NCI-H2029 treated with DMSO at 0.1 percent for 48 hours (cell line): ENCODE data around the gene SESN2.

Experiments used
- DNase-seq: peaks from one replicate; lab custom pipeline; 2025; lab: John Stamatoyannopoulos, UW

Gene SESN2

GRCh38 chr1:28259252-28259933 is at the start of gene SESN2:
Gene SESN2 (plus strand): TSS chr1:28259518. CDS start chr1:28259848, 330 bp downstream.
- peak; percentile 42 for DNase-seq

DNA sequence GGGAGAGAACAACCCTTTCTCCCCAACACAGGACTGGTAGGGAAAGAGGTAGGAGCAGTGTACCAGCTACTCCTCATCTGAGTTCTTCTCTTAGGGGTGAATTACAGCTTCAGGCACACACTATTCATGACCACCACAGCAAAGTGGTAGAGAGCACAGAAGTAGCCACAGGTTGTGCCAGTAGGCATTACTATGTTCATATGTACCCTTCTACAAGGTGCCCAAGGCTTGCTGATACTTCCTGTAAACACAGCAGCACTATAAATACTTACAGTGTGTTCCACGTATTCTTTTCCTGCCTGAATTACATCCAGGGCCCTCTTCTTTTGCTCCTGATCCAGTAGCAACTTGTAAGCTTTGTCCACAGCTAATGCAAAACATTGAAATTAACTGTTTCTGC is 49.6 kb upstream of the SESN2 start:
- DNase-seq, result no peak

DNA sequence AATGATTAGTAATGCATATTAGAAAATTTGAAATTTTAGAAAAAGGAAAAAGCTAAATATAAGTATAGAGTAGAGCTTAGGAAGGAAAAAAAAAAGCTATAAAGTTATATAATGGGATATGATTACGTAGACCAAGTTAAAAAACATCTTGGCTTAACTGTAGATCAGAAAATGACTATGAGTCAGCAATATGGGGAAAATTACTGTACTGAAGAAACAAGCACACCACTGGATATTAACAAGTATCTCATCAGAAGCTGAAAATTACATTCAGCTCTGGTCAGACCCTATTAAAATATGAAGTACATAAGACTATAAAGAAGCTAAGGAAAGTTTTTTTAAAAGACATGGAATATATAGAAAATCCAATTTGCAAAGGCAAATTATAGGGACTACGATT is 46.0 kb upstream of the SESN2 start:
- no peak for DNase-seq

DNA sequence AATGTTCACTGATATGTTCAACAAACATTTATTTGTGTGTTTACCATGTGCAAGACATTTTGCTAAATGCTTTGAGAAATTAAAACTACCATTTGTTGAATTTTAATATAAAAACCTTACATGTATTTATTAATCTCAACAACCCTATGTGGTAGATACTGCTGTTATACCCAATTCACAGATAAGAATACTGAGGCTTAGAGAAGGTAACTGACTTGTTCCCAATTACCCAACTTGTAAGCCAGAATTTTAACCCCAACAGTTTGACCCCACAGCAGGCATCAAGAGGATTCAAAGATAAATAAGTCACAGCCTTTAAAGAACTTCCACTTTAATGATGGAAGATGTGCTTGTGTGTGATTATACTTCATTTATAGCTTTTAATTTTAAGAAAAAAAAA is 30.2 kb upstream of the SESN2 start:
- no peak for DNase-seq

GRCh38 chr1:28229996-28230395 is 29.3 kb upstream of the SESN2 start:
- no peak for DNase-seq

GRCh38 chr1:28232558-28233263 is 26.6 kb upstream of the SESN2 start, which contains the start of gene DNAJC8:
Gene DNAJC8 (minus strand): TSS chr1:28233029. CDS start chr1:28232998, 31 bp downstream.
- peak; percentile 45 for DNase-seq

DNA sequence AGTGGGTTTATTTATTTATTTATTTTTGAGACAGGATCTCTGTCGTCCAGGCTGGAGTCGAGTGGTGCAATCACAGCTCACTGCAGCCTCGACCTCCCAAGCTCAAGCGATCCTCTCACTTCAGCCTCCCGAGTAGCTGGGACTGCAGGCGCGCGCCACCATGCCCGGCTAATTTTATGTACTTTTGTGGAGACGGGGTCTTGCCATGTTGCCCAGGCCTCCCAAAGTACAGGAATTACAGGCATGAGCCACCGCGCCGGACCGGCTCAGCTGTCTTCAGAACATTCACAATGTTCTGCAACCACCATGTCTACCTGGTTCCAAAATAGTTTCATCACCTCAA is 26.1 kb upstream of the SESN2 start:
- DNase-seq, result no peak

- DNase-seq, result peak; percentile 88
Measured at GRCh38 chr1:28235755-28236655, 23.3 kb upstream of the SESN2 start, which contains the start of gene ATP5IF1. Gene ATP5IF1 (plus strand): TSS chr1:28236124. CDS start chr1:28236184, 60 bp downstream.

GRCh38 chr1:28236656-28237322 is 22.5 kb upstream of the SESN2 start:
- no peak for DNase-seq

- DNase-seq, result no peak
Measured at GRCh38 chr1:28239004-28239403, 20.3 kb upstream of the SESN2 start.

DNA sequence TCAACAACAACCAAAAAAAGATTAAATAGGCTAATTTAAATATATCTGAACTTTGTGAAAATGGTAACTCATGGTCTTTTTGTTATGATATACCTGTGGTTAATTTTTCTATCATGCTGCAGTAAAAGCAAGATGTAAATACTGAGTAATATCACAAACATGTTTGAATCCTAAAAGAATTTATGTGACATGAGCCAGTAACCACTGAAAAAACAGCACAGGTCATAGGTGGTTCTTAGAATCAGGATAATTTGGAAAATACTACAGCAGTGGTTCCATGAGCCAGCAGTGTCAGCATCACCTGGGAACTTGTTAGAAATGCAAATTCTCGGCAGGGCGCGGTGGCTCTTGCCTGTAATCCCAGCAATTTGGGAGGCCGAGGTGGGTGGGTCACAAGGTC is 19.3 kb upstream of the SESN2 start:
- DNase-seq, result no peak

DNA sequence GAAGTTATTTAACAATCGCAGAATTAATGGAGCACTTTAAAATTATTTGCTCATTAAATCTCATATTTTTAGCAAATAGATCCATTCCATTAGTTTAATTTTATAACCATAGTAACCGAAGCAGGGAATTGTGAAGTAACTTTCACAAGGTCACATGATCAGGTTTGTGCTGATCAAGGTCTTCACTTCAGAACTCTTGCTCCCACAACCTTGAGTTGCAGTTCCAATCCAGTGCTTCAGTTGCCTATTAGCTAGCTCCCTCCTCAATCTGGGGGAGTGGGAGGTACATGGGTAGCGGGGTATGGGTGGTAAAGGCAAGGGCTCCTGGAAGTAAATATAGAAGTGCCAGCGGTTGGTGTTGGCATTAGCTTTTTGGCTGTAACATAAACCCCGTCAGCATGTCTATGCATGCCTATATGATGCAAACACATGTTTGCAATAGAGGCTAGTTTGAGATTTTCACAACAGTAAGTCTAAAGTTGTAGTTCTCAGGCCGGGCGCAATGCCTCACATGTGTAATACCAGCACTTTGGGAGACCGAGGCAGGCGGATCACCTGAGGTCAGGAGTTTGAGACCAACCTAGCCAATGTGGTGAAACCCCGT is 17.6 kb upstream of the SESN2 start:
- DNase-seq, result no peak

DNA sequence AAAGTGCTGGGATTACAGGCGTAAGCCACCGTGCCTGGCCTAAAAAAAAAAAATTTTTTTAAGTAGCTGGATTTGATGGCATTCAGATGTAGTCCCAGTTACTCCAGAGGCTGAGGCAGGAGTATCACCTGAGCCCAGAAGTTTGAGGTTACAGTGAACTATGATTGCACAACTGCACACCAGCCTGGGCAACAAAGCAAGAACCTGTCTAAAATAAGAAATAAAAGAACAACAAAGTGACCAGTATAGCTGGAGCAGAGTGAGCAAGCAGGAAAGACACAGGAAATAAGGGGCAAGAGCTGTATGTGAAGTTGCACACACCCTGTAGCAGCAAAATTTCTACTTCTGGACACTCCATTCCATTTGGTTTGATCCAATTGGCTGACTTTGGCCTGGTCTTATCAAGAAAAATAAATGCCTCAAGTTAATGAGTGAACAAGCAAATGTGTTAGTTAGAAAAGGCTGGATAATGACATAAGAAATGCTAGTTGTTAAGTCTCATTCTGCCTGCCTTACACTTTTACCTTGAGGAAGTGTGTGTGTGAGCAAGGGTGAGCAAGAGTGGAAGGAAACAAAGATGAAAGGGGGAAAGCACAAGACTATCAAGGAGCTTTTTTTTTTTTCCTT is 15.5 kb upstream of the SESN2 start:
- no peak for DNase-seq

DNA sequence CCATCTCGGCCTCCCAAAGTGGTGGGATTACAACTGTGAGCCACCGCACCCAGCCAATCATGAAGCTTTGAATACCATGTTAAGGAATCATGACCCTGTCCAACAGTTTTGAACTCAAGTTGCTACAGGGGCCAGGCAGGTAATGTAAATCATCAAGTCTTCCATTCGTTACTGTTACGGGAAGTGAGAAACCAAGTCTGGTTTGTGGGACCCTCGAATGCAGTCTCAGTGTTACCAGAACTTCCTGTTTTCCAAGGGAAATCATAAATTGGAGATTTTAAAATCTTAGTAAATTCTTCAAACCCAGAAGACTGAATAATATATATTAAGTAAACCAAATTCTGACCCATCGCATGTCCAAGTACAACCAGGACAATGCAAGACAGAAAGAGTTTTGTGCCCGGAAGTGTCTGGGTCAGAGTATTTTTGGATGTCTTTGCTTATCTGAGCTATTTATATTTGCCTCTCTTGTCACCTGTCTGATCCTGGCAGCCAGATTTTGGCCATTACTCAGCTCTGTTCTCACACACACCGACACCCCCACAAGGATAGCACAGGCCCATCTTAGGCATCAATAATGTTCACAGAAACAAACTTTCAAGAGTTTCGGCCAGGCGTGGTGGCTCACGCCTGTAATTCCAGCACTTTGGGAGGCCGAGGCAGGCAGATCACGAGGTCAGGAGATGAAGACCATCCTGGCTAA is 14.6 kb upstream of the SESN2 start:
- no peak for DNase-seq

GRCh38 chr1:28246427-28246832 is 12.9 kb upstream of the SESN2 start:
- no peak for DNase-seq

DNA sequence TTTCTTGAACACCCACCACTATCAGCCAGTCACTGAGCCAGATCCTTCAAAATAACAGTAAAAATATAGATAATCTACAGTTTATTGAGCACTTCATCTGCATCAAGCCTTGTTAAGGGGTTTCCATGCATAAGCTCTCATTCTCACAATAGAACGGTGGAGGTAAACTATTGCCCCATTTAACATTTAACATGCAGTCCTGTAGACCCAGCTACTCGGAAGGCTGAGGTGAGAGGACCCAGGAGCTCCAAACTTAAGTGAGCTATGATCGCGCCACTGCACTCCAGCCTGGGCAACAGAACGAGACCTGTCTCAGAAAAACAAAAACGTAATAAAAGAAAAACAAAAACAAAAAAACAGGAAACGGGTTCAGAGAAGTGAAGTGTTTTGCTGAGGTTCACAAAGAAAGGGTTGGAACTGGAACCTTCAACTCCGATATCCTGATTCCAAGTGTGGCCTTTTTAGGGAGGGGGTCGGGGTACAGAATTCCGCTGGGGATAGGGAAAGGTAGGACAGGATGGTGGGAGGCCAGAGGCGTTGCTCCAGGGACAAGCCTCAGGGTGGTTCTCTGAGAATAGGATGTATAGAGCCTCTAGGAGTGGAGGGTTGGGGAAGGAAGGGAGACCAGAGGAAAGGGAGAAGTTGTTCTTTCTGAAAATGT is 11.6 kb upstream of the SESN2 start:
- DNase-seq, result no peak

- peak; percentile 70 for DNase-seq
Measured at GRCh38 chr1:28248273-28249012, 10.9 kb upstream of the SESN2 start.

DNA sequence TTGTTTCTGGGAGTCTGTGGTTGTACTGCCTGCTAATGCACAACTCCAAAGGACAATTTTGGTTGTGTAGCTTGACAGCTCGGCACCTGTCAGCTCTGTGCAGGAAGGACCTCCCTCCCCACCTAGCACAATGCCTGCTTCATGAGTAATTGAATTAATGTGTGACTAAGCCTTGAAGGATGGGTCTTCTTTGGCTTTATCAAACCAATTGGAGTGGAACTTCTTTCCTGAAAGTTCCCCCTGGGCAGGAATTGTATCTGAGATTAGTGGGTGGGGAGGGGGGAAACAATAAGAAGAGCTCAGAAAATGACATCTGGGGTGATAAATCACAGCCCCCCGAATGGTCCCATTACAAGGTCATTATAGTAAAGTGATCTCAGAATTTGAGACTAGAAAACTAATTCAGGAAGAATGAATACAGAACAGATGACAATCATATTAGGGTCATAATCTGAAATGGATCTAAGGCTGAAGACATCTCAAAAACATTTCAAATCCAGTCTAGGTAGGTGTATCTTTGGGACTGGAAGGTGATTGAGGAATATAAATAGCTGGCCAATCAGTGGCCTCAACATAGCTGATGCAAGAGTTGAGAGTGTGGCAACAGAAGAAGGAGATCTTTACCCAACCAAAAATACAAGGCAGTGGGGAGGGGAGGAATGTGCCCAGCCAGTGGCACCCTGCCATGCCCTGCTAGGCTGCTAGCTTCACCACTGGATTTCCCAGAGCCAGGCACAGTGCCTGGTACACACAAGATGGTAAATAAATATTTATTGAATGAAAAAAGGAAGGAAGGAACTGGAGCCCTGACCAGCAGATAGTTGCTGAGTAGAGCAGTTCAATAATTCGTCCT is 10.1 kb upstream of the SESN2 start:
- DNase-seq, result peak; percentile 11
